Nephron progenitor cell (in vitro differentiated cells): Measurements from ENCODE around the gene AMPH.

Experiments
- DNase-seq: peaks from one replicate; pipeline ENCODE4 v3.0.0; 2021
- H3K27ac Mint-ChIP-seq: 2 replicates; pipeline ENCODE4 v1.8.0; 2021; ENCODE audit warnings: mild to moderate bottlenecking, moderate library complexity, mixed read lengths
- H3K27me3 Mint-ChIP-seq: 2 replicates; pipeline ENCODE4 v1.8.0; 2021; ENCODE audit warnings: mild to moderate bottlenecking, low read depth, mixed read lengths; ENCODE audit not compliant: poor library complexity
- H3K36me3 Mint-ChIP-seq: 2 replicates; pipeline ENCODE4 v1.8.0; 2021; ENCODE audit warnings: low read depth, mixed read lengths
- H3K4me1 Mint-ChIP-seq: 2 replicates; pipeline ENCODE4 v1.8.0; 2021; ENCODE audit warnings: mixed read lengths
- H3K4me3 Mint-ChIP-seq: 2 replicates; pipeline ENCODE4 v1.8.0; 2021; ENCODE audit warnings: mild to moderate bottlenecking, moderate library complexity, mixed read lengths
- H3K9me3 Mint-ChIP-seq: 2 replicates; pipeline ENCODE4 v1.8.0; 2021; ENCODE audit warnings: mild to moderate bottlenecking, moderate library complexity, mixed read lengths
- CTCF ChIP-seq: fragments of 200-600 bp; sonication (generic); IDR thresholded peaks from 2 replicates; pipeline ENCODE4 v1.5.0; 2021; ENCODE audit warnings: antibody characterized with exemption

The AMPH gene

GRCh38 chr7:38637957-38638356 lies 6.8 kb upstream of the AMPH start:
- DNase-seq = no peak

DNA sequence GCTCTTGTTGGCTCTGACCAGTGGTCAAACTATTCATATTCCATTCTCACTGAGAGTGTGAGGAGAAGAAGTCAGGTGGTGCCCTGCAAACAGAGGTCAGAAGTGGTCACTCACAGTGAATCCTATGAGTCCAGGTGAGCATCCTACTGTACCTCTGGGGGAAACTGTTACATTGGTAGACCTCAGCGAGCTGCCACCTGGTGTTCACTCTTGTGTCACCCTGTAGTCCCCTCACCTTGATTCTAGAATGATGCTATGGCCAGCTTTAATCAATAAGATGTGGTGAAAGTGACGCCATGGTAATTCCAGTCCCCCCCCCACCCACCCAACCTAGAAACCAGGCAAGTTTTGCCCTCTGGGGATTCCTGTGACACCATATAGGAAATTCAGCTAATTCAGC lies 1.2 kb upstream of the AMPH start:
- Mint-ChIP-seq H3K27ac (no peak overlapping the region), H3K36me3 (no peaks in the 10 kb centered on the region), H3K27me3 (peaks cover 35% of the 10 kb centered on the region), H3K4me1 (peaks cover 19% of the 10 kb centered on the region), H3K4me3 (no peak overlapping the region), H3K9me3 (peaks cover 5% of the 10 kb centered on the region)
- TF ChIP-seq CTCF = no peak
- DNase-seq = no peak

More at GRCh38 chr7:38637957-38638356, 6.8 kb upstream of the AMPH start:
- Mint-ChIP-seq H3K4me3 (no peak overlapping the region), H3K27me3 (peaks cover 14% of the 10 kb centered on the region), H3K9me3 (peaks cover 12% of the 10 kb centered on the region), H3K36me3 (no peaks in the 10 kb centered on the region), H3K4me1 (no peaks in the 10 kb centered on the region), H3K27ac (no peak overlapping the region)
- no peak for TF ChIP-seq CTCF

DNA sequence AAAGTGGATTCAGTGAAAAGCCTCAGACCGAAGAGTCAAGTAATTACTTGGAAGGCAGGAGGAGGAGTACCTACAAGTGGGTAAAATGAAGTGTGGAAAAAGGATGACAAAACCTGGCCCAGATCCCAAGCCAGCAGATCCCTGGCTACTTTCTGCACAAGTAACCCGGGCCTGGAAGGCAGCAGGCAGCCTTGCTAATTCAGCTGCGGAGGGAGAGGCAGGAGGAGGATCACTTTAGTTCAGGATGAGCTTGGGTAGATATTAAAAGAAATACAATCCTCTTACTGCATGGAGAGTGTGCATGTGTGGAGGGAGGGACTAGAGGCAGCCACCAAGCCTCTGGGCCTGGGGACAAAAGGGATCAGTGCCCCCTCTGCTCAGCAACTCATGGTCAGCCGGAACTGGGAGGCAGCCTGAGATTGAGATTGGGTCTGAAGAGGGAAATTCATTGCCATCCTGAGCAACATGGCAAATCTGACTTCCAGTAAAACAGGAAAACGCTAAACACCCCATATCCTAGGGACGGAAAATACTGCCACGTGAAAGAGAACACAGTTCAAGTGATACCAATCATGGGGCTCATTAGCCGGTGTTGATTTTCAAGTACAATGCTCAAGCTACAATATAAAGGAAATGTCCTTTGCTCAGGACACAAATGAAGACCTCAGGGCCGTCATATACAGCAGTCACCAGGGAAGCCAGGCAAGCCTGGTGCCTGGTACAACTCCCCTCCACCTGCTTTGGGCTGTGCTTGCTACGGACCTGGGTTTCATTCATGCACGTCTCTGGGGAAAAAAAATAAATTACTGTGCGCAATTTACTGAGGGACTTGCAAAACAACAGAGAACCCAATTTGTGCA lies 1.3 kb downstream of the AMPH start:
- H3K4me3 Mint-ChIP-seq = peak overlapping the region; percentile 85

DNA sequence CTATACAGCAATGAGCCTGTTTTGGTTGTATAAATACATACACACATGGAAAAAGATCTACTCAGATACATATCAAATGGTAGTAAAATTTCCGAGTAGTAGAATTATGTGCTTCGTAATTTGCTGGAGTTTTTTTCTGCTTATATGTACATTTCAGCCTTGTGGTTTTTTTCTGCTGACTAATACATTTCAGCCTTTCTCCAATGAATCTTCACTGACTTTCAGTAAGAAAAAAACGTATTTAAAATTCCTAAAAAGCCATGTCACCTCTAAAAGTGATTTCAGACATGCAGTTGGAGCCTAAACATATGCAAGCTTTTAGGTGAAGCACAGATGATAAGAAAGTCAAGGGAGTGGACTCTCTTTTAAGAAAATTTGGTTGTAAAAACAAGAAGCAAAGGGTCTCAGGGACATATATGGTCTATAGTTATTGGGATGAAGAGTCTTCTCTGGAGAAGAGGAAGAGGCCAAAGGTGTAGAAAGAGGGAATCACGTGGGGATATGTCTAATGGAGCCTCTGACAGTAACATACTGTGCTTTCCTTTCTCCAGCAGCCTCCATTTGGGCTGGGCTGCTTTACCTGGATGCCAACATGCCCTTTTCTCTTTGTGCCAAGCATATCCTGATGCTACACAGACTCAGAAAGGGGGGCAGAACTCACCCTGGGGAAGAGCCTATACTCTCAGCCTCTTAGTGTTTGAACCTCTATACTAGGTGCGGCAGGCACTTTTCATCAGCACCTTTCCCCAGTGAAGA lies 2.4 kb downstream of the AMPH start:
- Mint-ChIP-seq H3K36me3 (peaks cover 19% of the 10 kb centered on the region), H3K27me3 (peaks cover 33% of the 10 kb centered on the region), H3K4me1 (peaks cover 19% of the 10 kb centered on the region), H3K4me3 (peak overlapping the region; percentile 85), H3K9me3 (peaks cover 32% of the 10 kb centered on the region), H3K27ac (no peak overlapping the region)
- DNase-seq = no peak
- TF ChIP-seq CTCF = no peak

More for the DNA sequence above, 1.3 kb downstream of the AMPH start:
- DNase-seq = peak; percentile 7
- Mint-ChIP-seq H3K27me3 (peaks cover 38% of the 10 kb centered on the region), H3K4me1 (peaks cover 19% of the 10 kb centered on the region), H3K27ac (no peak overlapping the region), H3K9me3 (peaks cover 27% of the 10 kb centered on the region), H3K36me3 (peaks cover 14% of the 10 kb centered on the region)
- TF ChIP-seq CTCF = no peak

GRCh38 chr7:38625866-38626265 lies 5.3 kb downstream of the AMPH start:
- no peak for DNase-seq
- peaks cover 13% of the 10 kb centered on the region for H3K4me1 Mint-ChIP-seq
- no peak for TF ChIP-seq CTCF
- H3K9me3 Mint-ChIP-seq = peaks cover 27% of the 10 kb centered on the region
- peaks cover 19% of the 10 kb centered on the region for H3K36me3 Mint-ChIP-seq
- H3K27me3 Mint-ChIP-seq = peaks cover 22% of the 10 kb centered on the region
- H3K4me3 Mint-ChIP-seq = no peak overlapping the region
- no peak overlapping the region for H3K27ac Mint-ChIP-seq
